Measurements from ENCODE around the gene CTSE.

The CTSE gene

DNA sequence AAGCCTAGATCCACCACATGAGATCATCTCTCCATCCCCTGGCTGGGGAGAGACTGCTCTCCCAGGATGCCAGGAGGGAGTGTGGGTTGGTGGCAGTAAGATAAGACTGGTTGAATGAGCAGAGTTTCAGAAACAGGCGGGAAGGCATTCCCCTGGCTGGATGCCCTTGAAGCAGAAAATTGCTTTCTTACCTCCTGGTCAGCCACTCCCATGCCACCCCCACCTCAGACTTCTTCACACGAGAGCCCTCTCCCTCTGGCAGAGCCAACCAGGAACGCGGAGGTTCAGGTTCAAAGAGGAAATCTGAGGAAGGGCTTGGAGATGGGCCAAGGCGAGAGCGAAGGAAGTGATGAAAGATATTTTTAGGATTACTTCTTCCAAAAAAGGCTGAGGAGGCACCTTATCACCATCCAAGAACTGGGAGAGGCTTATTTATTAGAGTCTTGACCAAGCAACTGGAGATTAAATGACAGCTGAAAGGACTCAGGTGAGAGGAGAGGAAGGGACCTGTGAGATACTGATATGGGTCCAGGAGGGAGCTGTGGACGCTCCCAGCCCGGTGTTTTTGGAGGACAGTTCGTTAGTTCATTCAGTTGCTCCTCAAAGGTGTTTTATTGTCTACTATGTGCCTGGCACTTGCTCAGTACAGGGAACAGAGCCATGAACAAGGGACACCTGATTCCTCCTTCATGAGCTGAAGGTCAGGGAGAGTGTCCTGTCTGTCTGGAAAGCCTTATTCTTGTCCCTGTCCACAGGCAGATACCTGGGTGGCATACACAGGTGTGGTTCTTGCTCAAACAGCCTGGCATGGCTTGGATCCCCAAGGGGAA is 61.5 kb downstream of the CTSE start:
- no peak overlapping the region for H3K4me3 ChIP-seq (ENCODE audit: low read length)
- H3K36me3 ChIP-seq (ENCODE audit: control insufficient read depth, low read depth, low read length): no peaks in the 10 kb centered on the region
- no peak overlapping the region for H3K27ac ChIP-seq (ENCODE audit: low read length)
- no peaks in the 10 kb centered on the region for H3K4me1 ChIP-seq (ENCODE audit: control insufficient read depth, low read depth, low read length)
- H3K9me3 ChIP-seq (ENCODE audit: control insufficient read depth, low read depth, low read length): no peaks in the 10 kb centered on the region
- H3K27me3 ChIP-seq (ENCODE audit: control insufficient read depth, insufficient read depth, low read length): no peaks in the 10 kb centered on the region
- no peak overlapping the region for H3K9ac ChIP-seq (ENCODE audit: low read length)

DNA sequence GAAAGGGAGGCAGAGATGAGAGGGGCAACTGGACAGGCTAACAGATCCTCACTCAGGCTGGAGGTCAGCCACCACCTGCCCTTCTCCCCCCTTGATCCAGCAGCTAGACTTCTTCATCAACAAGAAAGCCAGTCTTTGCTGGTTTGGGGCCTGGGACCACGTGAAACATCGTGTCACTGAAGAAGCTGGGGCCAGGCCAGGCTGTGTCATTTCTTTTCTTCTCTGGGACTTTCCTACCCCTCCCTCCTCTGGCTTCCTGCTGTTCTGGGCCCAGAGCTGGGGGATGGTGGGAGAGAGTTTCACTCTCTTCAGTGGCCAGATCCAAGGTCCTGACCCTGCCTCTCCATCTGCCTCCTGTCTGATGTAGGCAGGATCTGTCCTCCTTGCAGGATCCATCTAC is 62.3 kb downstream of the CTSE start:
- no peaks in the 10 kb centered on the region for H3K9me3 ChIP-seq (ENCODE audit: control insufficient read depth, low read depth, low read length)
- H3K4me3 ChIP-seq (ENCODE audit: low read length): no peak overlapping the region
- no peaks in the 10 kb centered on the region for H3K36me3 ChIP-seq (ENCODE audit: control insufficient read depth, low read depth, low read length)
- no peaks in the 10 kb centered on the region for H3K4me1 ChIP-seq (ENCODE audit: control insufficient read depth, low read depth, low read length)
- H3K9ac ChIP-seq (ENCODE audit: low read length): no peak overlapping the region
- H3K27ac ChIP-seq (ENCODE audit: low read length): no peak overlapping the region
- H3K27me3 ChIP-seq (ENCODE audit: control insufficient read depth, insufficient read depth, low read length): no peaks in the 10 kb centered on the region

DNA sequence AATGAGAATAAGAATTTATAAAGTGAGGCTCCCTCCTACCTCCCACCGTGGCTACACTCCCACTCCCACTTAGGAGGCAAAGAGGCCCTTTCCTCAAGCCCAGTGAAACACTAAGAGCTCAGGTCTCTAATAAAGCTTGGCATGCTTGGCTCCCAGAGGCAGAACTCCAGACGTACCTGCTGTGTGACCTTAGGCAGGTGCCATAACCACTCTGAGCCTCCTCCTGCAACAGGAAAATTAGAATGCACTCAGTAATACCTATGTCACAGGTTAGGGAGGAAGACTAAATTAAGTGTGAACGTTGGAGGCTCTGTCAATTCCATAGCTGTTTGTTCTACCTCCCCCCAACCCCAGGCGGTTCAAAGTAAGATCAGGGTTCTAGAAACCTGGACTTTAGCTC is 63.9 kb downstream of the CTSE start:
- Histone ChIP-seq H3K27me3 (ENCODE audit: control insufficient read depth, insufficient read depth, low read length) (no peaks in the 10 kb centered on the region), H3K9ac (ENCODE audit: low read length) (no peak overlapping the region)

More for the DNA sequence above, 63.9 kb downstream of the CTSE start:
- H3K36me3 ChIP-seq (ENCODE audit: control insufficient read depth, low read depth, low read length): no peaks in the 10 kb centered on the region
- H3K4me1 ChIP-seq (ENCODE audit: control insufficient read depth, low read depth, low read length): no peaks in the 10 kb centered on the region
- H3K27ac ChIP-seq (ENCODE audit: low read length): no peak overlapping the region
- H3K9me3 ChIP-seq (ENCODE audit: control insufficient read depth, low read depth, low read length): no peaks in the 10 kb centered on the region
- H3K4me3 ChIP-seq (ENCODE audit: low read length): no peak overlapping the region
